ENCODE measurements around the gene PJVK.

- no peak for TF ChIP-seq MAX (IDR thresholded peaks at IDR 0.05; ENCODE audit: low read depth)
- no peak for TF ChIP-seq TEAD4 (IDR thresholded peaks at IDR 0.05; ENCODE audit: borderline replicate concordance, insufficient read depth)
- TF ChIP-seq SIN3A (IDR thresholded peaks at IDR 0.05; ENCODE audit: borderline replicate concordance, low read depth, low read length): no peak
These were observed 51.6 kb downstream of the PJVK start for GRCh38 chr2:178502751-178503150.

All from SK-N-SH (cell line).